Neuron (in vitro differentiated cells): ENCODE data around the gene TCF7L2.
A peak's percentile ranks its signal among the peaks of the same experiment; 100 is the strongest.

Experiments
- H2AFZ ChIP-seq: one replicate; pipeline ENCODE4 v1.6.1; 2013; ENCODE audit warnings: low read depth, mild to moderate bottlenecking, inconsistent platforms, low read length, moderate library complexity
- H3K27me3 ChIP-seq: one replicate; pipeline ENCODE4 v1.6.1; 2013; ENCODE audit warnings: low read length; ENCODE audit not compliant: insufficient read depth
- H3K36me3 ChIP-seq: one replicate; pipeline ENCODE4 v1.6.1; 2013; ENCODE audit warnings: low read length; ENCODE audit not compliant: insufficient read depth
- H3K4me1 ChIP-seq: one replicate; pipeline ENCODE4 v1.6.1; 2013; ENCODE audit warnings: low read length; ENCODE audit not compliant: insufficient read depth
- H3K4me3 ChIP-seq: 2 replicates; pipeline ENCODE4 v1.5.1; 2013; ENCODE audit warnings: mild to moderate bottlenecking, low read length, moderate library complexity
- H3K9me3 ChIP-seq: one replicate; pipeline ENCODE4 v1.6.1; 2013; ENCODE audit warnings: low read length

The TCF7L2 gene

GRCh38 chr10:112918771-112919170 is 31.3 kb upstream of the TCF7L2 start:
- H2AFZ ChIP-seq, result no peak overlapping the region
- no peak overlapping the region for H3K4me3 ChIP-seq
- no peaks in the 10 kb centered on the region for H3K9me3 ChIP-seq
- H3K4me1 ChIP-seq, result no peaks in the 10 kb centered on the region
- H3K27me3 ChIP-seq, result no peaks in the 10 kb centered on the region
- H3K36me3 ChIP-seq, result no peaks in the 10 kb centered on the region

GRCh38 chr10:112919721-112920120 is 30.3 kb upstream of the TCF7L2 start:
- Histone ChIP-seq H3K4me3 (no peak overlapping the region), H3K27me3 (no peaks in the 10 kb centered on the region), H2AFZ (no peak overlapping the region), H3K36me3 (no peaks in the 10 kb centered on the region), H3K9me3 (no peaks in the 10 kb centered on the region), H3K4me1 (no peaks in the 10 kb centered on the region)

GRCh38 chr10:112926906-112927688 is 22.9 kb upstream of the TCF7L2 start:
- Histone ChIP-seq H3K36me3 (no peaks in the 10 kb centered on the region), H3K4me3 (no peak overlapping the region), H3K27me3 (no peaks in the 10 kb centered on the region), H2AFZ (no peak overlapping the region), H3K4me1 (no peaks in the 10 kb centered on the region), H3K9me3 (no peaks in the 10 kb centered on the region)

GRCh38 chr10:112927980-112928379 is 22.1 kb upstream of the TCF7L2 start:
- Histone ChIP-seq H3K4me1 (no peaks in the 10 kb centered on the region), H3K4me3 (no peak overlapping the region), H3K36me3 (no peaks in the 10 kb centered on the region), H3K9me3 (no peaks in the 10 kb centered on the region), H2AFZ (no peak overlapping the region), H3K27me3 (no peaks in the 10 kb centered on the region)

- H3K36me3 ChIP-seq, result no peaks in the 10 kb centered on the region
- no peak overlapping the region for H3K4me3 ChIP-seq
- no peaks in the 10 kb centered on the region for H3K9me3 ChIP-seq
Observed at GRCh38 chr10:112932658-112933057, 17.4 kb upstream of the TCF7L2 start.

GRCh38 chr10:112934193-112934592 is 15.9 kb upstream of the TCF7L2 start:
- no peaks in the 10 kb centered on the region for H3K36me3 ChIP-seq
- no peak overlapping the region for H2AFZ ChIP-seq
- no peaks in the 10 kb centered on the region for H3K27me3 ChIP-seq
- H3K4me3 ChIP-seq, result no peak overlapping the region
- no peaks in the 10 kb centered on the region for H3K4me1 ChIP-seq
- H3K9me3 ChIP-seq, result no peaks in the 10 kb centered on the region

More at GRCh38 chr10:112932658-112933057, 17.4 kb upstream of the TCF7L2 start:
- no peaks in the 10 kb centered on the region for H3K27me3 ChIP-seq
- H2AFZ ChIP-seq, result no peak overlapping the region
- no peaks in the 10 kb centered on the region for H3K4me1 ChIP-seq

- H3K27me3 ChIP-seq, result no peaks in the 10 kb centered on the region
- no peaks in the 10 kb centered on the region for H3K36me3 ChIP-seq
- no peak overlapping the region for H2AFZ ChIP-seq
- no peaks in the 10 kb centered on the region for H3K9me3 ChIP-seq
- no peak overlapping the region for H3K4me3 ChIP-seq
- no peaks in the 10 kb centered on the region for H3K4me1 ChIP-seq
Observed at GRCh38 chr10:112938808-112939482, 11.1 kb upstream of the TCF7L2 start.

GRCh38 chr10:112945811-112946210 is 4.2 kb upstream of the TCF7L2 start:
- H3K27me3 ChIP-seq, result no peaks in the 10 kb centered on the region
- H3K4me3 ChIP-seq, result no peak overlapping the region
- peaks cover 10% of the 10 kb centered on the region for H3K4me1 ChIP-seq
- no peak overlapping the region for H2AFZ ChIP-seq
- no peaks in the 10 kb centered on the region for H3K9me3 ChIP-seq
- H3K36me3 ChIP-seq, result no peaks in the 10 kb centered on the region

- no peak overlapping the region for H3K4me3 ChIP-seq
- H3K36me3 ChIP-seq, result no peaks in the 10 kb centered on the region
- H3K27me3 ChIP-seq, result no peaks in the 10 kb centered on the region
- no peaks in the 10 kb centered on the region for H3K9me3 ChIP-seq
- peaks cover 10% of the 10 kb centered on the region for H3K4me1 ChIP-seq
- no peak overlapping the region for H2AFZ ChIP-seq
Observed at GRCh38 chr10:112946649-112947048, 3.4 kb upstream of the TCF7L2 start.

- no peaks in the 10 kb centered on the region for H3K9me3 ChIP-seq
- no peak overlapping the region for H3K4me3 ChIP-seq
- no peaks in the 10 kb centered on the region for H3K36me3 ChIP-seq
- no peak overlapping the region for H2AFZ ChIP-seq
- H3K4me1 ChIP-seq, result peaks cover 12% of the 10 kb centered on the region
- no peaks in the 10 kb centered on the region for H3K27me3 ChIP-seq
Observed at GRCh38 chr10:112948196-112948595, 1.9 kb upstream of the TCF7L2 start.

GRCh38 chr10:112949143-112949823 is 764 bp upstream of the TCF7L2 start:
- Histone ChIP-seq H3K27me3 (no peaks in the 10 kb centered on the region), H3K36me3 (no peaks in the 10 kb centered on the region), H3K9me3 (no peaks in the 10 kb centered on the region), H3K4me3 (peak overlapping the region; percentile 42), H2AFZ (peak overlapping the region; percentile 69), H3K4me1 (peaks cover 23% of the 10 kb centered on the region)

- peak overlapping the region; percentile 99 for H3K4me3 ChIP-seq
- H3K9me3 ChIP-seq, result no peaks in the 10 kb centered on the region
Observed at GRCh38 chr10:112950714-112951358, 789 bp downstream of the TCF7L2 start.

More at GRCh38 chr10:112950714-112951358, 789 bp downstream of the TCF7L2 start:
- Histone ChIP-seq H3K36me3 (no peaks in the 10 kb centered on the region), H3K27me3 (no peaks in the 10 kb centered on the region), H3K4me1 (peaks cover 38% of the 10 kb centered on the region), H2AFZ (no peak overlapping the region)
